HG02759 (cell line): ENCODE measurements around the gene RYR2.
A peak's percentile ranks its signal among the peaks of the same experiment; 100 is the strongest.

ENCODE experiments used
- ATAC-seq: cut with Tn5 transposase; IDR thresholded peaks from one replicate; pipeline ENCODE4 v1.9.1; 2021; ENCODE audit warnings: mild to moderate bottlenecking, moderate library complexity; ENCODE audit not compliant: unreplicated experiment

Gene RYR2

GRCh38 chr1:237759377-237759776 is 717.4 kb downstream of the RYR2 start:
- ATAC-seq = no peak

GRCh38 chr1:237760951-237761350 is 719.0 kb downstream of the RYR2 start:
- ATAC-seq = no peak

GRCh38 chr1:237763137-237763536 is 721.2 kb downstream of the RYR2 start:
- no peak for ATAC-seq

- ATAC-seq = no peak
Measured at GRCh38 chr1:237763751-237764150, 721.8 kb downstream of the RYR2 start.

GRCh38 chr1:237769916-237770315 is 727.9 kb downstream of the RYR2 start:
- ATAC-seq = no peak

GRCh38 chr1:237772009-237772408 is 730.0 kb downstream of the RYR2 start:
- ATAC-seq = no peak

- no peak for ATAC-seq
Measured at GRCh38 chr1:237774246-237774645, 732.3 kb downstream of the RYR2 start.

- ATAC-seq = no peak
Measured at GRCh38 chr1:237779356-237779755, 737.4 kb downstream of the RYR2 start.

- no peak for ATAC-seq
Measured at GRCh38 chr1:237786066-237786719, 744.2 kb downstream of the RYR2 start.

- no peak for ATAC-seq
Measured at GRCh38 chr1:237788069-237788468, 746.1 kb downstream of the RYR2 start.

- ATAC-seq = no peak
Measured at GRCh38 chr1:237789619-237790018, 747.6 kb downstream of the RYR2 start.

GRCh38 chr1:237791592-237791991 is 749.6 kb downstream of the RYR2 start:
- ATAC-seq = no peak

- ATAC-seq = no peak
Measured at GRCh38 chr1:237792149-237792548, 750.2 kb downstream of the RYR2 start.

- no peak for ATAC-seq
Measured at GRCh38 chr1:237792726-237793125, 750.7 kb downstream of the RYR2 start.

- ATAC-seq = no peak
Measured at GRCh38 chr1:237794071-237794470, 752.1 kb downstream of the RYR2 start.

- no peak for ATAC-seq
Measured at GRCh38 chr1:237795558-237795957, 753.6 kb downstream of the RYR2 start.

- ATAC-seq = peak; percentile 99
Measured at GRCh38 chr1:237799762-237800474, 757.9 kb downstream of the RYR2 start.

- no peak for ATAC-seq
Measured at GRCh38 chr1:237804516-237804915, 762.5 kb downstream of the RYR2 start.

- no peak for ATAC-seq
Measured at GRCh38 chr1:237809099-237809498, 767.1 kb downstream of the RYR2 start.

- no peak for ATAC-seq
Measured at GRCh38 chr1:237811633-237812032, 769.6 kb downstream of the RYR2 start.

GRCh38 chr1:237812061-237812460 is 770.1 kb downstream of the RYR2 start:
- no peak for ATAC-seq

- no peak for ATAC-seq
Measured at GRCh38 chr1:237814319-237814924, 772.4 kb downstream of the RYR2 start.
